Neuron (in vitro differentiated cells): ENCODE results near the gene MAPKAP1.
"Not testable (repeated sequence)": the region's sequence is repeated elsewhere in the genome, so short reads cannot be mapped to it uniquely, and the experiment has no call there.

Experiments used
- H2AFZ ChIP-seq: one replicate; pipeline ENCODE4 v1.6.1; 2013; ENCODE audit warnings: low read depth, mild to moderate bottlenecking, inconsistent platforms, low read length, moderate library complexity
- H3K27me3 ChIP-seq: one replicate; pipeline ENCODE4 v1.6.1; 2013; ENCODE audit warnings: low read length; ENCODE audit not compliant: insufficient read depth
- H3K36me3 ChIP-seq: one replicate; pipeline ENCODE4 v1.6.1; 2013; ENCODE audit warnings: low read length; ENCODE audit not compliant: insufficient read depth
- H3K4me1 ChIP-seq: one replicate; pipeline ENCODE4 v1.6.1; 2013; ENCODE audit warnings: low read length; ENCODE audit not compliant: insufficient read depth
- H3K4me3 ChIP-seq: 2 replicates; pipeline ENCODE4 v1.5.1; 2013; ENCODE audit warnings: mild to moderate bottlenecking, low read length, moderate library complexity
- H3K9me3 ChIP-seq: one replicate; pipeline ENCODE4 v1.6.1; 2013; ENCODE audit warnings: low read length

Gene MAPKAP1

GRCh38 chr9:125701351-125701750, 5.7 kb downstream of the MAPKAP1 start:
- Histone ChIP-seq H3K36me3 (no peaks in the 10 kb centered on the region), H3K9me3 (no peaks in the 10 kb centered on the region), H2AFZ (no peak overlapping the region), H3K27me3 (no peaks in the 10 kb centered on the region), H3K4me1 (peaks cover 21% of the 10 kb centered on the region), H3K4me3 (no peak overlapping the region)

- H3K4me1 ChIP-seq: peaks cover 15% of the 10 kb centered on the region
- H3K9me3 ChIP-seq: no peaks in the 10 kb centered on the region
- H2AFZ ChIP-seq: no peak overlapping the region
- no peaks in the 10 kb centered on the region for H3K27me3 ChIP-seq
- no peak overlapping the region for H3K4me3 ChIP-seq
- H3K36me3 ChIP-seq: no peaks in the 10 kb centered on the region
Measured at GRCh38 chr9:125700791-125701190, 6.2 kb downstream of the MAPKAP1 start.

GRCh38 chr9:125699870-125700269, 7.1 kb downstream of the MAPKAP1 start:
- Histone ChIP-seq H3K36me3 (no peaks in the 10 kb centered on the region), H3K9me3 (no peaks in the 10 kb centered on the region), H2AFZ (no peak overlapping the region), H3K4me3 (no peak overlapping the region), H3K27me3 (no peaks in the 10 kb centered on the region), H3K4me1 (peaks cover 19% of the 10 kb centered on the region)

GRCh38 chr9:125696106-125696647, 10.8 kb downstream of the MAPKAP1 start:
- no peak overlapping the region for H2AFZ ChIP-seq
- no peaks in the 10 kb centered on the region for H3K27me3 ChIP-seq

GRCh38 chr9:125695548-125695947, 11.5 kb downstream of the MAPKAP1 start:
- H3K4me1 ChIP-seq: peaks cover 17% of the 10 kb centered on the region
- not testable (repeated sequence) for H3K4me3 ChIP-seq, H3K27me3 ChIP-seq, H3K9me3 ChIP-seq, H3K36me3 ChIP-seq, H2AFZ ChIP-seq

More at GRCh38 chr9:125696106-125696647, 10.8 kb downstream of the MAPKAP1 start:
- Histone ChIP-seq H3K36me3 (no peaks in the 10 kb centered on the region), H3K4me3 (no peak overlapping the region), H3K4me1 (peaks cover 23% of the 10 kb centered on the region), H3K9me3 (no peaks in the 10 kb centered on the region)

- Histone ChIP-seq H3K4me3 (no peak overlapping the region), H3K4me1 (peaks cover 17% of the 10 kb centered on the region), H3K36me3 (no peaks in the 10 kb centered on the region), H2AFZ (no peak overlapping the region), H3K27me3 (no peaks in the 10 kb centered on the region), H3K9me3 (no peaks in the 10 kb centered on the region)
Measured at GRCh38 chr9:125694478-125694877, 12.5 kb downstream of the MAPKAP1 start.

- H3K4me1 ChIP-seq: peaks cover 17% of the 10 kb centered on the region
- H3K27me3 ChIP-seq, H3K4me3 ChIP-seq, H3K36me3 ChIP-seq, H2AFZ ChIP-seq, H3K9me3 ChIP-seq: not testable (repeated sequence)
Measured at GRCh38 chr9:125693492-125693891, 13.5 kb downstream of the MAPKAP1 start.

GRCh38 chr9:125691869-125692268, 15.1 kb downstream of the MAPKAP1 start:
- H2AFZ ChIP-seq: no peak overlapping the region
- H3K4me1 ChIP-seq: peaks cover 17% of the 10 kb centered on the region
- peaks cover 2% of the 10 kb centered on the region for H3K9me3 ChIP-seq
- H3K36me3 ChIP-seq: no peaks in the 10 kb centered on the region
- H3K27me3 ChIP-seq: no peaks in the 10 kb centered on the region
- no peak overlapping the region for H3K4me3 ChIP-seq

GRCh38 chr9:125690679-125691078, 16.3 kb downstream of the MAPKAP1 start:
- Histone ChIP-seq H3K4me1 (peaks cover 17% of the 10 kb centered on the region), H3K4me3 (no peak overlapping the region), H3K36me3 (no peaks in the 10 kb centered on the region), H3K9me3 (peaks cover 2% of the 10 kb centered on the region), H2AFZ (no peak overlapping the region), H3K27me3 (no peaks in the 10 kb centered on the region)

- Histone ChIP-seq H3K4me1 (peaks cover 2% of the 10 kb centered on the region), H3K9me3 (peaks cover 2% of the 10 kb centered on the region), H3K36me3 (no peaks in the 10 kb centered on the region), H2AFZ (no peak overlapping the region), H3K27me3 (no peaks in the 10 kb centered on the region), H3K4me3 (no peak overlapping the region)
Measured at GRCh38 chr9:125687163-125687863, 19.7 kb downstream of the MAPKAP1 start.

- Histone ChIP-seq H3K4me1 (no peaks in the 10 kb centered on the region), H3K36me3 (no peaks in the 10 kb centered on the region), H3K27me3 (no peaks in the 10 kb centered on the region), H3K9me3 (peaks cover 2% of the 10 kb centered on the region), H3K4me3 (no peak overlapping the region), H2AFZ (no peak overlapping the region)
Measured at GRCh38 chr9:125685167-125685566, 21.8 kb downstream of the MAPKAP1 start.

GRCh38 chr9:125683486-125683885, 23.5 kb downstream of the MAPKAP1 start:
- H3K36me3 ChIP-seq: no peaks in the 10 kb centered on the region

GRCh38 chr9:125682340-125682739, 24.7 kb downstream of the MAPKAP1 start:
- H3K27me3 ChIP-seq: no peaks in the 10 kb centered on the region
- no peaks in the 10 kb centered on the region for H3K9me3 ChIP-seq
- no peak overlapping the region for H2AFZ ChIP-seq
- no peaks in the 10 kb centered on the region for H3K4me1 ChIP-seq
- H3K36me3 ChIP-seq: no peaks in the 10 kb centered on the region
- no peak overlapping the region for H3K4me3 ChIP-seq

More at GRCh38 chr9:125683486-125683885, 23.5 kb downstream of the MAPKAP1 start:
- Histone ChIP-seq H3K9me3 (no peaks in the 10 kb centered on the region), H2AFZ (no peak overlapping the region), H3K4me1 (no peaks in the 10 kb centered on the region), H3K27me3 (no peaks in the 10 kb centered on the region), H3K4me3 (no peak overlapping the region)

- no peak overlapping the region for H3K4me3 ChIP-seq
- H3K9me3 ChIP-seq: no peaks in the 10 kb centered on the region
- H3K36me3 ChIP-seq: no peaks in the 10 kb centered on the region
- no peak overlapping the region for H2AFZ ChIP-seq
- H3K27me3 ChIP-seq: no peaks in the 10 kb centered on the region
- H3K4me1 ChIP-seq: no peaks in the 10 kb centered on the region
Measured at GRCh38 chr9:125681657-125682056, 25.4 kb downstream of the MAPKAP1 start.
